Tibial nerve (tissue), 4 donors: Measurements from ENCODE around the gene FASTKD1. TPM values are rescaled to one million over a fixed set of nuclear protein-coding genes. Genes with fewer than 3 reads are reported as not detected.
"Not testable (repeated sequence)": the region's sequence is repeated elsewhere in the genome, so short reads cannot be mapped to it uniquely, and the experiment has no call there.

Source experiments
- DNase-seq, 2 donors: peaks; one replicate each; pipeline ENCODE4 v3.0.0-alpha.2; 2019; ENCODE audit warnings: low spot score in 2 of 2
- H3K27ac ChIP-seq, 4 donors: fragments of 200-600 bp; sonication (generic) in 3 of 4; one replicate each; pipeline ENCODE4 v1.5.1; 2017 to 2019; ENCODE audit warnings: mild to moderate bottlenecking in 1 of 4
- H3K27me3 ChIP-seq, 2 donors: fragments of 200-600 bp; sonication (generic) in 1 of 2; one replicate each; pipeline versions ENCODE4 v1.5.1 to v1.6.0; 2017 to 2019
- H3K36me3 ChIP-seq, 3 donors: fragments of 200-600 bp; sonication (generic); one replicate each; pipeline ENCODE4 v1.5.1; 2018 to 2019
- H3K4me1 ChIP-seq, 4 donors: fragments of 200-600 bp; sonication (generic) in 3 of 4; one replicate each; pipeline ENCODE4 v1.5.1; 2017 to 2019
- H3K4me3 ChIP-seq, 4 donors: fragments of 200-600 bp; sonication (generic) in 3 of 4; one replicate each; pipeline ENCODE4 v1.5.1; 2017 to 2019; ENCODE audit warnings: mild to moderate bottlenecking in 1 of 4, moderate library complexity in 1 of 4
- H3K9me3 ChIP-seq, 4 donors: fragments of 200-600 bp; sonication (generic) in 3 of 4; one replicate each; pipeline ENCODE4 v1.5.1; 2017 to 2019
- CTCF ChIP-seq, 5 experiments: fragments of 200-600 bp in 3 of 5; fragments of 450-650 bp in 2 of 5; sonication (generic) in 3 of 5; IDR thresholded peaks; one replicate each; pipeline ENCODE4 v1.5.1; 2016 to 2019; ENCODE audit warnings: antibody characterized with exemption in 5 of 5, mild to moderate bottlenecking in 3 of 5, moderate library complexity in 2 of 5
- EP300 ChIP-seq, 2 donors: sonication (generic); formaldehyde crosslinking; IDR thresholded peaks; one replicate each; pipeline ENCODE4 v1.6.1; 2017; ENCODE audit warnings: antibody characterized with exemption in 2 of 2, mild to moderate bottlenecking in 1 of 2
- POLR2A ChIP-seq, 2 donors: fragments of 450-650 bp; IDR thresholded peaks; one replicate each; pipeline ENCODE4 v1.6.1; 2017; ENCODE audit warnings: antibody characterized with exemption in 2 of 2, mild to moderate bottlenecking in 2 of 2, moderate library complexity in 2 of 2
- WGBS, 2 donors: methylation state at CpG; one replicate each; pipeline ENCODE4 v1.1.5; 2018; 5-methylcytosine and 5-hydroxymethylcytosine counted together
- total RNA-seq, 4 donors: library from RNA; depleted of rRNA; stranded (reverse); fragments of >200 nt; gene quantifications; one replicate each; pipeline ENCODE4 v1.1.0, GENCODE V29; 2016

The FASTKD1 gene
- total RNA-seq, 4 donors from 2014 or later, result 6.7 to 12.6 (median 9.3) TPM

- DNase-seq, result no peak
- Histone ChIP-seq H3K36me3 (no peaks in the 10 kb centered on the region), H3K27me3 (no peaks in the 10 kb centered on the region), H3K9me3 (no peaks in the 10 kb centered on the region), H3K27ac (peak overlapping the region in 3 of 4 donors; percentile 46 to 63 (median 56)), H3K4me3 (peak overlapping the region; percentile 48 to 64 (median 57)), H3K4me1 (peaks cover 0 to 18% (median 6%) of the 10 kb centered on the region in 4 donors)
- TF ChIP-seq CTCF (IDR thresholded peaks at IDR 0.05), result no peak
- TF ChIP-seq POLR2A (IDR thresholded peaks at IDR 0.05), result no peak
- no peak for TF ChIP-seq EP300 (IDR thresholded peaks at IDR 0.05)
- 34 to 35% methylated on average over 6 of the region's 6 CpGs for WGBS, 2 donors
Observed at GRCh38 chr2:169573974-169574299, 272 bp upstream of the FASTKD1 start.

DNA sequence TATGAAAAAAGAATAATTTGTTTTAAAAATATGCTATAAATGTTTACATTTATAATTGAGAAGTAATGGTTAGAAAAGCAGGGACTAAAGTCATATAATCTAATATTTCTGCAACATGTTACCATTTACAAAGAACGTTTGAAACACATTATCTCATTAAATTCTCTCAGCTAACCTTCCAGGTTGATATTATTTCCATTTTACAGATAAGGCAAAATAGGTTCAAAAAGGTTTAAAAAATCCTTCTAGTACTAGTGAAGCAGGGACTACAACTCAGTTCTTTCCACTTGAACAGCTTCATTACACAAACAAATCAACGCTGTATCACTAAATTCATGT is 875 bp downstream of the FASTKD1 start:
- H3K9me3 ChIP-seq, result no peaks in the 10 kb centered on the region
- 44 to 51% methylated on average over 2 of the region's 2 CpGs for WGBS, 2 donors
- H3K4me3 ChIP-seq, result peak overlapping the region; percentile 48 to 64 (median 57)
- H3K36me3 ChIP-seq, result no peaks in the 10 kb centered on the region
- no peaks in the 10 kb centered on the region for H3K27me3 ChIP-seq
- DNase-seq, result no peak
- TF ChIP-seq EP300 (IDR thresholded peaks at IDR 0.05), result no peak
- TF ChIP-seq CTCF (IDR thresholded peaks at IDR 0.05), result no peak
- no peak for TF ChIP-seq POLR2A (IDR thresholded peaks at IDR 0.05)
- peaks cover 0 to 18% (median 6%) of the 10 kb centered on the region in 4 donors for H3K4me1 ChIP-seq
- no peak overlapping the region for H3K27ac ChIP-seq

DNA sequence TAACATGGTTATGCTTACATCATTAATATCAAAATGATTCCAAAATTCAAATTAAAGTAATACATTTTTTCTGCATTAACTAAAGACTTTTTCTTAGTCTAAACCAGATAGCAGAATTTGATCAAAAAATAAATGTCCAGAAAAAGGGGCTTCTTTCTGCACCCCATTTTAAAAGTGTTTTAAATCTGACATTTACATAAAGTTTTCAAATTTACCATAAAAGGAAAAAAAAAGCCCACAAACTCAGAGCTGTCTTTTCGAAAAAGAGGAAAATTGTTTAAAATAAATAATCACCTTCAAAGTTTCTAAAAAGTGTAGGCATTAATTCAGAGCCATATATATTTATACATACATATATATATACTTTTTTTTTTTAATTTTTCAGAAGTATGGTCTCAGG is 1.5 kb downstream of the FASTKD1 start:
- DNase-seq, result no peak
- Histone ChIP-seq H3K4me3 (no peak overlapping the region), H3K4me1 (peaks cover 0 to 18% (median 6%) of the 10 kb centered on the region in 4 donors), H3K36me3 (no peaks in the 10 kb centered on the region), H3K27ac (no peak overlapping the region), H3K27me3 (no peaks in the 10 kb centered on the region), H3K9me3 (no peaks in the 10 kb centered on the region)
- WGBS, 2 donors, result 77 to 95% methylated on average over 1 of the region's 1 CpG
- no peak for TF ChIP-seq EP300 (IDR thresholded peaks at IDR 0.05)
- no peak for TF ChIP-seq CTCF (IDR thresholded peaks at IDR 0.05)
- TF ChIP-seq POLR2A (IDR thresholded peaks at IDR 0.05), result no peak

DNA sequence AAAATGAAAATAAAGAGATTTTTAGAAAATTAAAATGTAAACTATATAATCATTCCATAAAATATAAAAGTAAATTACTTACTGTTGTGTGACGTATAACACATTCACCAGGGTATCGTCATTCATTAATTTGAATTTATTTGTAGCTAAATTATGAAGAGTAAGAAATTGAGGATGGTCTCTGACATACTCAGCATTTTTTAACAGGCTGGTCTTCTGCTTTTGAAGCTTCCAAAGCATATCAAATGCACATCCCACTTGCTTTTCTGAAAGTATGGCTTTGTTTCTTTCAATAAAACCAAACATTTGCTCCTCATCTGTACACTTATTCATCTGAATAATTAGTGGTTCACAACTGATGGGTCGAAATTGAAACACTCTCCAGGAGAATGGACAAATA is 2.1 kb downstream of the FASTKD1 start:
- 87 to 89% methylated on average over 3 of the region's 3 CpGs for WGBS, 2 donors
- H3K36me3 ChIP-seq, result no peaks in the 10 kb centered on the region
- DNase-seq, result no peak
- H3K27me3 ChIP-seq, result no peaks in the 10 kb centered on the region
- peaks cover 0 to 18% (median 6%) of the 10 kb centered on the region in 4 donors for H3K4me1 ChIP-seq
- H3K4me3 ChIP-seq, result no peak overlapping the region
- H3K9me3 ChIP-seq, result no peaks in the 10 kb centered on the region
- H3K27ac ChIP-seq, result no peak overlapping the region
- TF ChIP-seq POLR2A (IDR thresholded peaks at IDR 0.05), result no peak
- TF ChIP-seq CTCF (IDR thresholded peaks at IDR 0.05), result no peak
- TF ChIP-seq EP300 (IDR thresholded peaks at IDR 0.05), result no peak

DNA sequence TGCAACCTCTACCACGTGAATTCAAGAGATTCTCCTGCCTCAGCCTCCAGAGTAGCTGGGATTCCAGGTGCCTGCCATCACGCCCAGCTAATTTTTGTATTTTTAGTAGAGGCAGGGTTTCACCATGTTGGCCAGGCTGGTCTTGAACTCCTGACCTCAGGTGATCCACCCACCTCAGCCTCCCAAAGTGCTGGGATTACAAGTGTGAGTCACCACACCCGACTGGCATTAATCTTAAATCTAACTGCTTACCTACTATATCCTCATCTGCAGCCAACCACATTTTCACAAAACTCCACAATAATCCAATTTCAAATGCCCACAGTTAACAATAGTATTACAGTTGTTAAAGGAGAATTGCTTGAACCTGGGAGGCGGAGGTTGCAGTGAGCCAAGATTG is 2.9 kb downstream of the FASTKD1 start:
- not testable (repeated sequence) for DNase-seq, H3K9me3 ChIP-seq, H3K36me3 ChIP-seq, H3K27me3 ChIP-seq, H3K27ac ChIP-seq, H3K4me3 ChIP-seq
- 95 to 97% methylated on average over 4 of the region's 4 CpGs for WGBS, 2 donors
- peaks cover 0 to 18% (median 6%) of the 10 kb centered on the region in 4 donors for H3K4me1 ChIP-seq

DNA sequence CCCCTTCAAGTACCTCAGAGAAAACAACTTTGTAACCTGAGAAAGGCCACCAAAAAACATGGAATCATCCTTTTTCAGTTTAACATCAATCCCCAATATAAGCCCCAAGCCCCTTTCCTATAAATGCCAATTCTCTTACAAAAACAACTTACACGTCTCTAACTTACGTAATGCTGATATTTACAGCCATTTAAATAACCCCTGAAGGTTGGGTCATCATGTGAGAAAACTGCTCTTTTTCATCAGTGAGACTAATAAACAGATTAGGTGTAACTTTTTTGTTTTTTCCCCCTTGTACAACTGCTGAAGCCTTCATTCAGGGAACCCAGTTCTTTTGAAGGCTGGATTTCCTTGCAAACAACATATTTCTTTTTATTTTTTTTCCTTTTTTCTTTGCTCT is 3.7 kb downstream of the FASTKD1 start:
- no peak for DNase-seq
- Histone ChIP-seq H3K4me1 (peaks cover 0 to 18% (median 6%) of the 10 kb centered on the region in 4 donors), H3K4me3 (no peak overlapping the region), H3K27me3 (no peaks in the 10 kb centered on the region), H3K27ac (no peak overlapping the region), H3K36me3 (no peaks in the 10 kb centered on the region), H3K9me3 (no peaks in the 10 kb centered on the region)
- WGBS, 2 donors, result 86 to 88% methylated on average over 2 of the region's 2 CpGs
- no peak for TF ChIP-seq POLR2A (IDR thresholded peaks at IDR 0.05)
- TF ChIP-seq EP300 (IDR thresholded peaks at IDR 0.05), result no peak
- TF ChIP-seq CTCF (IDR thresholded peaks at IDR 0.05), result no peak
